T-cell (primary cell): Measurements from ENCODE around the gene CACNA1I. TPM values are rescaled to one million over a fixed set of nuclear protein-coding genes. Genes with fewer than 3 reads are reported as not detected.
A peak's percentile ranks its signal among the peaks of the same experiment; 100 is the strongest.

Source experiments
- ATAC-seq, 4 experiments: fragments of 200-7000 bp in 3 of 4; fragments of 150-1000 bp in 1 of 4; cut with Tn5 transposase; replicated peaks in 1 of 4; 1 replicate in 3 of 4; 2 replicates in 1 of 4; pipeline ENCODE4 v1.10.0; 2021; ENCODE audit warnings: moderate library complexity in 3 of 4, mild to moderate bottlenecking in 2 of 4, moderate number of reproducible peaks in 1 of 4
- CTCF ChIA-PET, 2 donors: fragments of 300-600 bp; sonication (Branson Sonifier 250); formaldehyde crosslinking; loops; one replicate each; lab custom pipeline; 2022; ENCODE audit warnings: antibody characterized with exemption in 2 of 2; lab: Charles Lee
- POLR2A ChIA-PET, 2 donors: fragments of 300-600 bp; sonication (Branson Sonifier 250); formaldehyde crosslinking; loops; one replicate each; lab custom pipeline; 2022; ENCODE audit warnings: antibody characterized with exemption in 2 of 2; lab: Charles Lee
- DNase-seq, 35 experiments: peaks; one replicate each; pipeline versions ENCODE4 v3.0.0 to v3.0.0-alpha.2; 2013 to 2023
- H3K27ac ChIP-seq: one replicate; pipeline ENCODE4 v1.5.1; 2013; ENCODE audit warnings: low read length
- H3K27me3 ChIP-seq, 2 experiments: replicated peaks in 1 of 2; 1 replicate in 1 of 2; 2 replicates in 1 of 2; pipeline versions ENCODE4 v1.6.1 to v1.7.0; 2013; ENCODE audit warnings: low read length in 1 of 2, mixed read lengths in 1 of 2; ENCODE audit not compliant: control insufficient read depth in 2 of 2, insufficient read depth in 2 of 2; ENCODE audit errors: extremely low read depth in 1 of 2
- H3K36me3 ChIP-seq, 2 donors: 1 replicate in 1 of 2; 2 replicates in 1 of 2; pipeline versions ENCODE4 v1.6.1 to v1.7.0; 2013; ENCODE audit warnings: low read length in 1 of 2; ENCODE audit not compliant: control insufficient read depth in 2 of 2, insufficient read depth in 1 of 2; ENCODE audit errors: extremely low read depth in 1 of 2
- H3K4me1 ChIP-seq, 2 experiments: 1 replicate in 1 of 2; 2 replicates in 1 of 2; pipeline versions ENCODE4 v1.6.1 to v1.7.0; 2013; ENCODE audit warnings: low read length in 2 of 2, mixed read lengths in 1 of 2; ENCODE audit not compliant: insufficient read depth in 2 of 2, control insufficient read depth in 1 of 2; ENCODE audit errors: extremely low read depth in 1 of 2
- H3K4me3 ChIP-seq, 2 donors: 1 replicate in 1 of 2; 2 replicates in 1 of 2; pipeline versions ENCODE4 v1.5.1 to v1.7.0; 2013; ENCODE audit warnings: mild to moderate bottlenecking in 2 of 2, low read length in 1 of 2, moderate library complexity in 1 of 2; ENCODE audit not compliant: control insufficient read depth in 1 of 2; ENCODE audit errors: extremely low read depth in 1 of 2
- H3K9me3 ChIP-seq: 2 replicates; pipeline ENCODE4 v1.7.0; 2013
- H3K27ac Mint-ChIP-seq, 2 donors: one replicate each; pipeline ENCODE4 v1.8.0; 2020 to 2021; ENCODE audit warnings: mild to moderate bottlenecking in 2 of 2, mixed read lengths in 2 of 2
- H3K27me3 Mint-ChIP-seq, 2 donors: one replicate each; pipeline ENCODE4 v1.8.0; 2021 to 2022; ENCODE audit warnings: mixed read lengths in 2 of 2
- H3K36me3 Mint-ChIP-seq: one replicate; pipeline ENCODE4 v1.8.0; 2021; ENCODE audit warnings: mixed read lengths
- H3K4me1 Mint-ChIP-seq, 3 donors: one replicate each; pipeline ENCODE4 v1.8.0; 2020 to 2022; ENCODE audit warnings: mixed read lengths in 3 of 3, mild to moderate bottlenecking in 1 of 3
- H3K4me3 Mint-ChIP-seq, 3 donors: one replicate each; pipeline ENCODE4 v1.8.0; 2020 to 2022; ENCODE audit warnings: mild to moderate bottlenecking in 3 of 3, mixed read lengths in 3 of 3, moderate library complexity in 3 of 3
- H3K9me3 Mint-ChIP-seq, 3 donors: one replicate each; pipeline ENCODE4 v1.8.0; 2020 to 2022; ENCODE audit warnings: mixed read lengths in 3 of 3
- WGBS: methylation state at CpG from one replicate; pipeline ENCODE4 v1.1.5; 2013; ENCODE audit warnings: missing lambda C conversion rate; ENCODE audit not compliant: insufficient coverage; 5-methylcytosine and 5-hydroxymethylcytosine counted together
- total RNA-seq, 35 experiments: library from RNA in 6 of 35; stranded (reverse) in 6 of 35; fragments of 120-200 nt in 1 of 35; gene quantifications; one replicate each; pipeline versions ENCODE4 v1.2.1 to v1.2.4 and lab custom pipeline; 2013 to 2026

CACNA1I gene
- total RNA-seq, 5 donors from 2014 or later (not counting 1 experiment from before 2014, with no cell fraction given), result 16.1 to 32.9 (median 28.8) TPM

DNA sequence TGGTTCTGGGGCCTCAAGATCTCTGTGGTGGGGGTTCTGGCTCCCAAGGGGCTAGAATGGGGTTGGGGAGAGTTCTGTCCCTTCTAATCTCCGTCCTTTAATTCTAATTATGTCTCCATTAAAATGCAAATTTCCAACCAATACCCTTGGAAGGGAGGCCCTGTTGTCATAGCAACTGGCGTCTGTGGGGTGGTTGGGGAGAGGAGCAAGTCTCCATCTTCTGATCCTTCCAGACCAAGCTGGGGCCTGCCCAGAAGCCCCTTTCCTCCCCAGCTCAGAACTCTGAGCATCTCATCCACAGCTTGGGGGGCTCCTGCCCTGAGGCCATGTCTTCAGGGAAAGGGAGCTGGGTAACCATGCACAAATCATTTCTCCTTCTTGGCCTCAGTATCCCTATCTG is 32.6 kb upstream of the CACNA1I start:
- no CpG with 5 or more reads among the region's 2 CpGs for WGBS
- Histone ChIP-seq H3K36me3 (no peaks in the 10 kb centered on the region), H3K9me3 (no peaks in the 10 kb centered on the region), H3K27me3 (peaks cover 0 to 8% of the 10 kb centered on the region in 2 experiments), H3K4me1 (peaks cover 0 to 16% of the 10 kb centered on the region in 2 experiments), H3K27ac (no peak overlapping the region), H3K4me3 (no peak overlapping the region)
- no peak for DNase-seq
- ATAC-seq, result no peak
- Mint-ChIP-seq H3K4me1 (peaks cover 0 to 6% (median 3%) of the 10 kb centered on the region in 3 donors), H3K36me3 (no peaks in the 10 kb centered on the region), H3K9me3 (no peaks in the 10 kb centered on the region), H3K4me3 (no peak overlapping the region), H3K27ac (no peak overlapping the region), H3K27me3 (peaks cover 0 to under 1% of the 10 kb centered on the region in 2 donors)
- CTCF ChIA-PET, result interaction anchor here in 1 of 2 donors (0.8 to 1.2 kb wide), 2 partner anchors 9 to 486 kb away, joined by 3 to 5 read pairs; no protein-coding TSS in a partner anchor
- POLR2A ChIA-PET, result no interaction called here

DNA sequence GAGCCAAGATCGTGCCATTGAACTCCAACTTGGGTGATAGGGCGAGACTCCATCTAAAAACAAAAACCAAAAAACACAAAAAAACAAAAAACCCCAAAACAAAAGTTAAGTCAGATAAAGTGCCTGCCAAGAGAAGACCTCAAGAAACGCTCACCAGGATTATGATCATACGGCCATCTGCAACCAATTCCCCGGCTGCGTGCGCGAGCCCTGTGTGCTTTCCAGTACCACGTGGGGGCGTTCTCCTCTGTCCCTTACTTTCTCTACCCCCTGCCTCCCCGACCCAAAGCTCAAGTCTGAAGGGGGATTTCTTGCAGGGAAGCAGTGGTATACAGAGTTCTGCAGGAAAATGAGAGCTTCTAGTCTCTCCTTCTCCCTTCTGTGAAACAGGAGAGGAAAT is 27.5 kb upstream of the CACNA1I start:
- ATAC-seq (peak in 1 of 4 experiments; percentile 51), DNase-seq (peak in 3 of 35 experiments; percentile 20 to 48 (median 29))
- WGBS, result 38% methylated on average over 3 of the region's 11 CpGs
- H3K27ac Mint-ChIP-seq, result no peak overlapping the region
- Histone ChIP-seq H3K36me3 (no peaks in the 10 kb centered on the region), H3K4me3 (no peak overlapping the region), H3K27ac (no peak overlapping the region), H3K4me1 (peaks cover 0 to 26% of the 10 kb centered on the region in 2 experiments), H3K27me3 (peaks cover 0 to 42% of the 10 kb centered on the region in 2 experiments), H3K9me3 (no peaks in the 10 kb centered on the region)
- peaks cover 20 to 34% of the 10 kb centered on the region in 2 donors for H3K27me3 Mint-ChIP-seq
- H3K9me3 Mint-ChIP-seq, result no peaks in the 10 kb centered on the region
- no peak overlapping the region for H3K4me3 Mint-ChIP-seq
- POLR2A ChIA-PET, result no interaction called here
- CTCF ChIA-PET, result no interaction called here
- no peaks in the 10 kb centered on the region for H3K36me3 Mint-ChIP-seq
- peaks cover 17 to 21% (median 20%) of the 10 kb centered on the region in 3 donors for H3K4me1 Mint-ChIP-seq

DNA sequence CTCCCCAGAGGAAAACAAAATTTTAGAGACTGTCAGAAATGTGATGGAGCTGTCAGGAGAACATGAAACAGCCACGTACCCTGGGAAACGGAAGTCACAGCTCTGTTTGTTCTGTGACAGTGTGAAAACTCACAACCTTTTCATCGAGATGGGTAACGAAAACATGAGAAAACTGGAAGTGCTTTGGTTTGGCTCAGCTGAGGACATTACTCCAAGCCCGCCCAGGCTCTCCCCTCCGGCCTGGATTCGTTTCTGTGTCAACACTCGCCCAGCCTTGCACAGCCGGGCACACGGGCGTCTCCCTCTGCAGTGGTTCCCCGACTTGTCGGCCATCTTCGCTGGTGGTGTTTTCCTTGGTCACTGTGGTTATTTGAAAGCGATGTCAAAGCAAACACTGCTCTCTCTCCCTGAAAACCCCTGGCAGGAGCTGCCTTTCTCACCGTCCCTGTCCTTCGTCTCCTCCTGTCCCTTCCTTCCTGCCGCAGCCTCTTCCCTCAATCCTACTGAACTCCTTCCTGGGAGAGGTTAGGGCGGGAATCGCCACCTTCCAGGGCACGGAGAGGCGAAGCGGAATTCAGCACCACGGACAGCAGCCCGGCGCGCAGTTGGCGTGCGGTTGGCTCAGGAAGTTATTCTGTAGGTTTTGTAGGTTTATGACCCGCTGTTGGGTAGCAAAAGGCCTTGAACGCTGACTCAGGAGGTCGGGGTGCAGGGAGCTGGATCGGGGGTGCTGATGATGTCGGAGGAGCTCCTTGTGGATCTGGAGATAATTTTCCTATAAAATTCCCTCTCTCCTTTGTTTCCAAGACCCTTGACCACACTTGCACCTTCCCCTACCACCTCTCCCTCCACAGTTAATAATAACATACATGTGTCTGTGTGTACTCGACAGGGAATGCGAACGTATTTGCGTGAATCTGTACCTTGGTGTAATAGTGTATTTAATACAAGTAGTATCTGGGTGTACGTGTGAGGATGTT is 24.9 kb upstream of the CACNA1I start:
- H3K36me3 Mint-ChIP-seq, result no peaks in the 10 kb centered on the region
- peaks cover 26 to 52% of the 10 kb centered on the region in 2 donors for H3K27me3 Mint-ChIP-seq
- Histone ChIP-seq H3K36me3 (no peaks in the 10 kb centered on the region), H3K27ac (no peak overlapping the region), H3K4me1 (peaks cover 0 to 26% of the 10 kb centered on the region in 2 experiments), H3K4me3 (no peak overlapping the region), H3K27me3 (peaks cover 0 to 57% of the 10 kb centered on the region in 2 experiments), H3K9me3 (no peaks in the 10 kb centered on the region)
- ChIA-PET CTCF (interaction anchor here in 1 of 2 donors (0.6 to 1.3 kb wide), 4 partner anchors 43 to 498 kb away, joined by 3 to 4 read pairs (median 3); partner anchors contain the start of gene MIEF1), POLR2A (interaction anchor here in 1 of 2 donors (0.5 kb wide), 1 partner anchor 24 kb away, joined by 6 read pairs; no protein-coding TSS in a partner anchor)
- peak overlapping the region in 1 of 3 donors; percentile 3 for H3K4me3 Mint-ChIP-seq
- DNase-seq (peak in 30 of 35 experiments; percentile 31 to 87 (median 58)), ATAC-seq (peak; percentile 70 to 82 (median 78))
- peaks cover 17 to 21% (median 20%) of the 10 kb centered on the region in 3 donors for H3K4me1 Mint-ChIP-seq
- H3K9me3 Mint-ChIP-seq, result no peaks in the 10 kb centered on the region
- 18% methylated on average over 19 of the region's 39 CpGs for WGBS
- peak overlapping the region in 1 of 2 donors; percentile 58 for H3K27ac Mint-ChIP-seq

DNA sequence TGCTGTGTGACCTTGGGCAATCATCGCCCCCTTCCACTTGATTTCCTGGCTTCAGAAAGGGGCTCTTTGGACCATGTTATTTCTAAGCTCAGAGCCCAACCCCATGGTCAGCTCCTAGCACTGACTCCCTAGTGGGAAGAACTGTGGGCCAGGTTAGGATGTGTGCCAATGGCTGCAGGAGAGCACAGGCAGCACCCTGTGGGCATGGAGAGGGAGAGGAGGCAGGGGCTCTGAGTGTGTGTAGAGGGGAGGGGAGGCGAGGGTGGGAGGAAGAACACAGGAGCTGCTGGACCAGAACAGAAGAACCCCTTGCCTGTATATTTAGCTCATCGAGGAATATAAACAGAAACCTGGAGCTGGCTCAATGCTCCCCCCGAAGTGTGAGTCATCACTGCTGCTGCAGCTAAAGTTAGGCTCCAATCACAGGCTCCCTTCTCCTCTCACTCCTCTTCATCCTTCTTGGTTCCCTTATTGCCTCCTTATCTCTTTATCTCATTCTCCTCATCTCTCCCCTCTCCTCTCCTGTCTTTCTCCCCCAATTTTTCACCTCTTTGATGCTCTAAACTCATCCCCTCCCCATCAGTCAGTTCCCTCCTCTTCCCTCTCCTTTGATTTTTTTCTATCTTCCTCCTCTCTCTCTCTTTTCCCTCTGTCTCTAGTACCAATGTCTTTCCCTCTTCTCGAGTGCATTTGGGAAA is 23.5 kb upstream of the CACNA1I start:
- H3K4me3 ChIP-seq, result no peak overlapping the region
- DNase-seq (no peak), ATAC-seq (no peak)
- Mint-ChIP-seq H3K9me3 (no peaks in the 10 kb centered on the region), H3K4me1 (peaks cover 17 to 21% (median 20%) of the 10 kb centered on the region in 3 donors), H3K27ac (no peak overlapping the region), H3K27me3 (peaks cover 34 to 59% of the 10 kb centered on the region in 2 donors), H3K36me3 (no peaks in the 10 kb centered on the region), H3K4me3 (no peak overlapping the region)
- ChIA-PET CTCF (interaction anchor here in 1 of 2 donors (0.6 kb wide), 1 partner anchor 55 kb away, joined by 3 read pairs; no protein-coding TSS in a partner anchor), POLR2A (no interaction called here)
- peaks cover 0 to 26% of the 10 kb centered on the region in 2 experiments for H3K4me1 ChIP-seq
- no peak overlapping the region for H3K27ac ChIP-seq
- 40% methylated on average over 1 of the region's 5 CpGs for WGBS
- peaks cover 0 to 68% of the 10 kb centered on the region in 2 experiments for H3K27me3 ChIP-seq
- H3K9me3 ChIP-seq, result no peaks in the 10 kb centered on the region
- H3K36me3 ChIP-seq, result no peaks in the 10 kb centered on the region

DNA sequence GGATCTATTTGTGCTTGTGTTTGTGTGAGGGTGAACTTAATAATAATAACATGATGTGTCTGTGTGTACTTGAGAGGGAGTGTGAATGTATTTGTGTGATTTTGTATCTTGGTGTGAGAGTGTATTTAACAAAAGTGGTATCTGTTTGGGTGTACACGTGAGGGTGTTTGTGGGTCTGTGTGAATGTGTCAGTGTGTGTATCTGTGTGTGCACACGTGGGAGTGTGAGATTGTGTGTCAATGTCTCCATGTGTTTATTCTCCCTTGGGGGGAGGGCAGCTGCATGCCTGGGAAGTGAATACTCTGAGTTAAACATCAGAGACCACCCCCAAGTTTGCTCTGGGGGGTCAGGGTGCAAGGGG is 23.0 kb upstream of the CACNA1I start:
- ChIA-PET POLR2A (no interaction called here), CTCF (interaction anchor here in 1 of 2 donors (0.6 kb wide), 1 partner anchor 56 kb away, joined by 3 read pairs; no protein-coding TSS in a partner anchor)
- Mint-ChIP-seq H3K4me1 (peaks cover 17 to 21% (median 20%) of the 10 kb centered on the region in 3 donors), H3K9me3 (no peaks in the 10 kb centered on the region), H3K36me3 (no peaks in the 10 kb centered on the region), H3K27ac (no peak overlapping the region), H3K4me3 (no peak overlapping the region), H3K27me3 (peaks cover 34 to 62% of the 10 kb centered on the region in 2 donors)
- Histone ChIP-seq H3K27ac (no peak overlapping the region), H3K36me3 (no peaks in the 10 kb centered on the region), H3K9me3 (no peaks in the 10 kb centered on the region), H3K4me1 (peaks cover 0 to 26% of the 10 kb centered on the region in 2 experiments), H3K27me3 (peaks cover 0 to 73% of the 10 kb centered on the region in 2 experiments), H3K4me3 (no peak overlapping the region)
- DNase-seq, result no peak
- no peak for ATAC-seq
- WGBS, result 50% methylated on average over 1 of the region's 2 CpGs
